Measurements from ENCODE around the gene TRIM65.
"Not testable (repeated sequence)": the region's sequence is repeated elsewhere in the genome, so short reads cannot be mapped to it uniquely, and the experiment has no call there.

TRIM65 gene

DNA sequence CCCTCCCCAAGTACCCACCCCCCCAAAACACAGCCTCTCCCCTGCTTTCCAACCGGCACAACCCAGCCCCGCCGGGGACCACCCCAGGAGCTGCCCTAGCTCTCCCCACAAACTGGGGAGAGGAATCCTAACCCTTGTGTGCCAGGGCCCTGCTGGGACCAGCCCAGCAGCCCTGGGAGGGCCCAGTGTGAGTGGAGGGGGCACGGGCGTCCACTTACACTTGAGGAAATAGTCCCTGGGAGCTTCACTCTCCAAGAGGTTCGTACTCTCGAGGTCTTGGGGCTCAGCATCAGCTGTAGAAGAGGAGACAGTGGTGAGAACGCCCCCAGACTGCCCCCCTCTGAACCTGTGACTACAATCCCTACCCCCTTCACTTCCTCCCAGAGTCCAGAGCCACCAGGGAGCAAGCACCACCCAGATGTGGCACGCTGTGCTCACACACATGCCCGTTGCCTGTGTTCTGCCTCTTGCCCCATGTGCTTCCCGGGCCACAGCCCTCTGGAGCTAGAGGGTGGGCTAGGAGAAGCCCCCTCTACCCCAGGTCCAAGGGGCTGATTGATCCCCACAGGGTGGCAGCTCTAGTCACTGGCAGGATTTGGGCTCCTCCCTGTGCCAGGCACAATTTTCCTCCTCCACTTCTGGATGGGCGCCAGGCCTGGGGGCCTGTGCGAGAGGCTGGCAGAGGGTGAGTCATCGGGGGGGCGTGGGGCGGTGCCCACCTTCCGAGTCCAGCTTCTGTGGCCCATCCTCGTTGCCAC, 21.4 kb downstream of the TRIM65 start:
- DNase-seq = no peak

DNA sequence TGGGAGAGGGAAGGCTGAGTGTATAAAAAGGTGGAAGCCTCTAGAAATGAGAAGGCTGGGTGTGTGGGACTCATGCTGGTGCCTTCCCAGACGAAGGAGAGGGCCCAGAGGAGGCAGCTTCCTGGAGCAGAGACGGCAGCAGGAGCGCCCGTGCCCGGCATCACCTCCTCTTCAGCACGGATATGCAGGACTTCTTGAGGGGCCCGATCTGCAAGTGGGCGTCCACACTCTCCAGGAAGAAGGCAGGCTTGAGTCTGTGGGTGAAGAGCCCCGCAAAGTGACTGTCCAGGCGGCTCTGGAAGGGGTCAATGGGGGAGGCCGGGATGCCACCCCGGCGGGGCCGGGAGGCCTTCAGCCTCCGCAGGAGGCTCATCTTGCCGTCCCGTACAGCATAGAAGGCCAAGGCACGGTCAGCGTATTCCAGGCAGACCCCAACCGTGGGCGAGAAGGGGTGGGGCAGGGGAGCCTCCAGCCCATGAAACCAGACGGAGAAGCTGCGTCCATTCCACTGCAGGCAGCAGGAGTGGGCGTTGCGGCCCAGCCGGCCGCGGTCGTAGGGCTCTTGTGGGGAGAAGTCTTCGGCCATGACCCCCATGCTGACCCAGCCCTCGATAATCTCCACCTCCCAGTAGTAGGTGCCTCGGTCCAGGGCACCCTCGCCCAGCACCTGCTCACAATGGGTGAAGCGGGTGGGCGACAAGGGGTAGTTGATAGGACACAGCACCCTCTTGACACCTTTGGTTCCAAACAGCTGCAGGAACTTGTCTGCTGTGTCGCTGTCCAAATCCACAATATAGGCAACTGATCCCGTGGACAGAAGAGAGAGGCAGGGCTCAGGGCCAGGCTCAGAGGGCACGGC, 22.2 kb downstream of the TRIM65 start:
- no peak for DNase-seq

DNA sequence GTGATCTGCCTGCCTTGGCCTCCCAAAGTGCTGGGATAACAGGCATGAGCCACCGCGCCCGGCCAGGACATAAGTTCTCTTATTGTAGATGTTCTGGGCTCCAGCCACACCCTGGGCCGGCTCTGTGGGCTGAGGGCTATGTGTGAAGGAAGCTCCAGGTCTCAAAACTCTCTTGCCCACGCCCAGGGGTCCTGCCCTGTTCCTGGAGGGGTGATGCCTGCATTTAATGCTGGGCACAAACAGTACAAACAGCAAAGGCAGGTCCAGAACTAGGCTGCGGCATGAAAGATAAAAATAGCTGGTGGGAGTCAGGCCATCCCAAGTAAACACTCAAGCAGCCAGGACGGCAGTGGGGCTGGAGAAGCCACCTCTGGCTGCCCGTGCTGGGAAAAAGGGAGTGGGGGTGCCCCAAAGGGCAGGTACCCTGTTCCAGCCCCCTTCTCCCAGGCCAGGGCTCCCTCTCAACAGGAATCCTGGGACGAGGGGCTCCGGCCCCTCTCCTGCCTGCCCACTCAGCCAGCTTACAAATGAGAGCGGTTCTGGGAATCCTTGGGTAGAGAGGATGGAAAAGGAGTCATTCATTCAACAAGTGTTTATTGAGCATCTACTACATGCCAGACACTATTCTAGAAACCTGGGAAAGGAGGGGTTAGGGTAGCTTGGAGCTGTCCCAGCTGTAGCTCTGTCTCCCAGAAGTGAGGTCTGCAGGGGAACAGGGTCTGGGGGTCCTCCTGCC, 23.0 kb downstream of the TRIM65 start:
- no peak for DNase-seq

DNA sequence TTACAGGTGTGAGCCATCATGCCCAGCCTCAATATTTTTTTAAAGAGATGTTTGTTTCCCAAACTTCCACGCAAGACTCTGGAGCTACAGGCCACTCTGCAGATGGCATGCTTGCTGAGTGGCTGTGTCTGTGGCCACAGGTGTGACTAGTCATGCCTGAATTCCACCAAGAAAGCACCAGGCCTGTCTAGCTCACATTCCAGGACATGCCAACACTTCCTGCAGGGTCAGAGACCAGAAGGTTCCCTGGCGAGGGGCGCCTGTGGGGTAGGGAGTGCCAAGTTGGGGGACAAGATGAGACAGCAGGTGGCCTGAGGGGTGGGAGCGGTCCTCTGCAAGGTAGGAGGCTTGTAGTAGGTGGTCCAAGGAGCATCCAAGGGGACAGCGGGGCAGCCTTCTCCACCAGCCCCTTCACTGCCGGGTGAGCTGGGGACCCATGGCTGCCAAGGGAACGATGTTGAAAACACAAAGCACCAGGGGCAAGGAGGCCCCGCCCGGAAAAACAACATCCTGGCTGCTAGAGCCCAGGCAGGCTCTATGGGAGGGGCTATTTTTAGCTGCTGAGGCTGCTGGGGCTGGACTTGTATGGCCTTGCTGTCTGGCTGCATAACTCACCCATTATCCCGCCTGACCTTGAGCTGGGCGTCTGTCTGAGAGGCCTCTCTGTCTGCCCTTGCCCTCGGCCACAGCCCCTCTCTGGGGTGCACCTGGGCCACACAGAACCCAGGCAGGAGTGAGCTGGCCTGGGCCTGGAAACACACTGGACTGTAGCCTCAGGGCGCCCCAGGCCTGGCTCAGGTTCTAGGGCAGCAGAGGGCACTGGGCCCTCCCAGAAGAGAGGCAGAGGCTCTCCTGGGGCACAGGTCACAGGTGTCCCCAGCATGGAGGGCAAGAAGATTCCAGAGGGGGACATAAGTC, 24.1 kb downstream of the TRIM65 start:
- peak; percentile 75 for DNase-seq

DNA sequence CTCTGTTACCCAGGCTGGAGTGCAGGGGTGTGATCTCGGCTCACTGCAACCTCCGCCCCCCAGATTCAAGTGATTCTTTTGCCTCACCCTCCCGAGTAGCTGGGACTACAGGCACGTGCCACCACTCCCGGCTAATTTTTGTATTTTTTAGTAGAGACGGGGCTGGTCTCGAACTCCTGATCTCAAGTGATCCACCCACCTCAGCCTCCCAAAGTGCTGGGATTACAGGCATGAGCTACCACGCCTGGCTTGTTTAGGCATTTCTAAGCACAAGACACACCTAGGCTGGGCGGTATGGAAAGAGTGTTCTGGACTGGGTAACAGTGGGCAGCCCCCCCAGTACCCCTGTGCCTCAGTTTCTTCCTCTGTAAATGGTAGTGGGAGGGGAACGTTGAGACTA, 26.5 kb downstream of the TRIM65 start:
- DNase-seq = not testable (repeated sequence)

DNA sequence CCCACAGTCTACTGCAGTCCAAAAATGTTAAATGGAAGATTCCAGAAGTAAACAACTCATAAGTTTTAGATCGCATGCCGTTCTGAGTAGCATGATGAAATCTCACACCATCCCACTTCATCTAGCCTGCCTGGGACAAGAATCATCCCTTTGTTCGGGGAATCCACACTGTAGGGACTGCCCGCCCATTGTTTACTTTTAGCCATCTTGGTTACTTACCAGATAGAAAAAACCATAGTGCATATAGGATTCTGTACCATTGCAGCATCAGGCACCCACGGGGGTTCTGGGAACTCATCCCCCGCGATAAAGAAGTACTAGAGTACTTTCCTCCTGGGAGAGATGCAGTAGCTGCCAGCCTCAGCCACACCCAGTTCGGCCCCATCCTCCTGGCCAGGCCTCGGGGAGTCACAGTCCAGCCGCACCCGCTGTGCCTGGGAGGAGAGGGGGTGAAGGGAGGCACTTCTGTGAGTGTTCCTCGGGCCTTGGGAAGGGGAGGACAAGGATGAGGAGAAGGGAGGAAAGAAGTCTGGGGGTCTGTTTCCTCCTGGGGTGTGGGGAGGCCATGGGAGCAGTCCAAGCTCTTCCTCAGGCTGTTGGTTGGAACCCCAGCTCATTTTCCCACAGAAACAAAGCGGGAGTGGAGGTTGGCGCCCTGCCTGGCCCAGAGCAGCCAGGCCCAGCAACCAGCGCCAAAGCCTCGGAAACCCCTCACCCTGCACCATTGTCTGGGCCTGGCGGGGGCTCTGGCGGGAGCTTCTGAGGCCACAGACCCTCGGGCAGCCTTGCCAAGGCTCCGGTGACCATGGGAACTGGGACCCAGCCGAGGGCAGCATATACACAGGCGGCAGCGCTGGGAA, 27.2 kb downstream of the TRIM65 start:
- no peak for DNase-seq

DNA sequence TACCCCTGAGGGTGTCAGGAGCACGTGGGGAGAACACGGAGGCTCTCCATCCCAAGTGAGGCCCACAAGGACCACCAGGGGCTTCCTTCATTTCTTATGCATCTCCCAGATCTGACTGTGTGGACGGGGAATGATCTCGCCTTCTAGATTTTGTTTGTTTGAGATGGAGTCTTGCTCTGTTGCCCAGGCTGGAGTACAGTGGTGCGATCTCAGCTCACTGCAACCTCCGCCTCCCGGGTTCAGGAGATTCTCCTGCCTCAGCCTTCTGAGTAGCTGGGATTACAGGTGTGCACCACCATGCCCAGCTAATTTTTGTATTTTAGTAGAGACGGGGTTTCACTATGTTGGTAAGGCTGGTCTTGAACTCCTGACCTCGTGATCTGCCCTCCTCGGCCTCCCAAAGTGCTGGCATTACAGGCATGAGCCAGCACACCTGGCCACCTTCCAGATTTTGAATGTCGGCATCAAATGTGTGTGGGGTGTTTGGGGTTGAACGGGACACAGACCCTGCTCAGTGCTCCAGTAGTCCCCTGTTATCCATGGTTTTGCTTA, 27.9 kb downstream of the TRIM65 start:
- DNase-seq = not testable (repeated sequence)

DNA sequence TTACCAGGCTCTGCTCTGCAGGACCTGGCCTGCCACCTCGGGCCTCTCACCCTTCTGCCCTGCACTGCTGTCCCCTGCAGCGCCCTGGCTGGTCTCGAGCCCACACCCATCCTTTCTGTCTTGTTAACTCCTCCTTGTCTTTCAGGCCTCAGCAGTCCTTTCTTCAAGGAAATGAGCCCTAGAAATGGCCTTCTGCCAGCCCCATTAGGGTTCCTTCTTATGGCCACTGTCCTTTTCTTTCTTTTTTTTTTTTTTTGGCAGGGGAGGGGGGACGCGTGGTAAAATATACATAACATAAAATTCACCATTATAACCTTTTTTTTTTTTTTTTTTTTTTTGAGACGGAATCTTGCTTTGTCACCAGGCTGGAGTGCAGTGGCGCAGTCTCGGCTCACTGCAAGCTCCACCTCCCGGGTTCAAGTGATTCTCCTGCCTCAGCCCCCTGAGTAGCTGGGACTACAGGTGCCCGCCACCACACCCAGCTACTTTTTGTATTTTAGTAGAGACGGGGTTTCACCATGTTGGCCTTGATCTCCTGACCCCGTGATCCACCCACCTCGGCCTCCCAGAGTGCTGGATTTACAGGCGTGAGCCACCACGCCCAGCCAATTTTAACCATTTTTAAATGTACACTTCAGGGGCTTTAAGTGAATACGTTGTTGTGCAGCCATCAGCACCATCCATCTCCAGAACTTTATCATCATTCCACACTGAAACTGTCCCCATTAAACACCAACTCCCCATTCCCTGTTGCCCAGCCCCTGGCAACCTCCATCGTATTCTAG, 31.2 kb downstream of the TRIM65 start:
- DNase-seq = not testable (repeated sequence)

DNA sequence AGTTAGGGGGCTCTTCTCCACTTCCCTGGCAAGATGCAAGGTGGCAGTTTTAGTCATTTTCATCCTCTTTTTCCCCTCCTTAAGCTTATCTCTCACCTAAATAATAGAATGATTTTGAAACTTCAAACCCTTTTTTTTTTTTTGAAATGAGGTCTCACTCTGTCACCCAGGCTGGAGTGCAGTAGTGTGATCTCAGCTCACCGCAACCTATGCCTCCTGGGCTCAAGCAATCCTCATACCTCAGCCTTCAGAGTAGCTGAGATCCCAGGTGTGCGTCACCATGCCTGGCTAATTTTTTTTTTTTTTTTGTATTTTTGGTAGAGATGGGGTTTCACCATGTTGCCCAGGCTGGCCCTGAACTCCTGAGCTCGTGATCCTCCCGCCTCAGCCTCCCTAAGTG, 31.9 kb downstream of the TRIM65 start:
- DNase-seq = not testable (repeated sequence)

DNA sequence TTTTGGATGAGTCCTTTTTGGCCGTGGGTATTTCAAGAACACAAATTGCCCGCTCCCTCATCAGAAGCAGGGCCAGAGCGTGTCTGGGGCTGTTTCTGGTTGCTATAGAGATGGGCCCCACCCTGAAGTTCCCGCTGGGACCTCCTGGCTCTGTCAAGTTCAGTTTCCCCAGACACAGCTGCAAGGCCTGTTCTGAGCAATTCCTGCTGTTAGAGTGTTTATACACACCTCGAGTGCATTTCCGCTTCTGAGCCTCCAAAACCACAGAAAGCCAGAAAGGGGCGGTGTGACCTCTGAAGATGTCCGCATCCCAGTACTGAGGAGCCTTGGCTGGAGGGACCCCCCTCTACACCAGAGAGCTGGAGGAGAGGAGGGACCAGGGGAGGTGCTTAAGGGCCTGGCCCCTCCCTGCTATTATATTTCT, 32.3 kb downstream of the TRIM65 start:
- DNase-seq = peak; percentile 41

DNA sequence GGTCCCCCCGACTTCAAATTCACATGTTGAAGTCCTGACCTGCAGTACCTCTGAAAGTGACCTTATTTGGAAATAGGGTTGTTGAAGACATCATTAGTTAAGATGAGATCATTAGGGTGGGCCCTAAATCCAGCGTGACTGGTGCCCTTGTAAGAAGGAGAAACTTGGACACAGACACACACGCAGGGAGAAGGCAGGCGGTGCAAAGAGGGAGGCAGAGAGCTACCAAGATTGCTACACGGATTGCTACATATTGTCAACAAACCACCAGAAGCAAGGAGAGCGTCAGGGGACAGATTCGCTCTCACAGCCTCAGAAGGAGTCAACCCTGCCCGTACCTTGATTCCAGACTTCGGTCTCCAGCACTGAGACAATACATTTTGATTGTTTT, 34.8 kb downstream of the TRIM65 start:
- no peak for DNase-seq

DNA sequence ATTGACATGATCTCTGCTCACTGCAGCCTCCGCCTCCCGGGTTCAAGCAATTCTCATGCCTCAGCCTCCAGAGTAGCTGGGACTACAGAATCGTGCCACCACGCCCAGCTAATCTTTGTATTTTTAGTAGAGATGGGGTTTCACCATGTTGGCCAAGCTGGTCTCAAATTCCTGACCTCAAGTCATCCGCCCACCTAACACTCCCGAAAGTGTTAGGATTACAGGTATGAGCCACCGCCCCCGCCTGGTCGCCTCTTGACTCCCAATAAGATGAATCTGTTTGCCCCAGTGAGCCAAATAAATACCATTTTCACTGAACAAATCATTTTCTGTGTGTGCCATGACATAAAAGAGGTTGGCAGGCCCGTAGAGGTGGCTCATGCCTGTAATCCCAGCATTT, 37.4 kb downstream of the TRIM65 start:
- not testable (repeated sequence) for DNase-seq

DNA sequence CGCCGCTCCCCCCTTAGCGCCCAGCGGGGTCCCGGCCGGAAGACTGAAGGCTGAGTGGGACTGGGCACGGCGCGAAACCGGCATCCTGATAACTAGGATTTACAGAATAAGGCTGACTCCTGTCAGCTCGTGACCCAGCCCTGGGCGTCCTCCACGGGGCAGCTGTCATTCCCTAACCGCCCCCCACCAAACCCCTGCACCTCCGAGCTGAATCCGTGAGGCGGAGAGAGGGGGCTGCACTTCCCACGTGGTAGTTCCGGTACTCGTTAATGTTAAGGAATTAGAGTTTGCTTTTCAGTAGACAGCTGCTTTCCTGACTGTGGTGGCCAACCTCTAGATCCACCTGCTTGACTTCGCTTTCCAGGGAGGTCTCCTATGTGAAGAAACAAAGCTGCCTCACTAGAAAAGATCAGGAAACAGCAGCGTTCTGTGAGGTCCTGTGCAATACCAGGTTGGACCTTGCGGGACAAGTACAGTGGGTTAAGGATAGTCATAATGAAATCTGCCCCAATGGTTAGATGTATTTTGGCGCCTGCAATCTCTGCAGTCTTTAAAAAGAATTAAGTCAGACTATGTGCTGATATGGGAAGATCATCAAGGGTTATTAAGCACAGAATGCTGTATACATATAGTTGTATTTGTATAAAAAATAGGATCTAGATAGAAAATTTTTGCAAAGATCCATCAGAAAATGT, 40.5 kb downstream of the TRIM65 start:
- DNase-seq = peak; percentile 38

DNA sequence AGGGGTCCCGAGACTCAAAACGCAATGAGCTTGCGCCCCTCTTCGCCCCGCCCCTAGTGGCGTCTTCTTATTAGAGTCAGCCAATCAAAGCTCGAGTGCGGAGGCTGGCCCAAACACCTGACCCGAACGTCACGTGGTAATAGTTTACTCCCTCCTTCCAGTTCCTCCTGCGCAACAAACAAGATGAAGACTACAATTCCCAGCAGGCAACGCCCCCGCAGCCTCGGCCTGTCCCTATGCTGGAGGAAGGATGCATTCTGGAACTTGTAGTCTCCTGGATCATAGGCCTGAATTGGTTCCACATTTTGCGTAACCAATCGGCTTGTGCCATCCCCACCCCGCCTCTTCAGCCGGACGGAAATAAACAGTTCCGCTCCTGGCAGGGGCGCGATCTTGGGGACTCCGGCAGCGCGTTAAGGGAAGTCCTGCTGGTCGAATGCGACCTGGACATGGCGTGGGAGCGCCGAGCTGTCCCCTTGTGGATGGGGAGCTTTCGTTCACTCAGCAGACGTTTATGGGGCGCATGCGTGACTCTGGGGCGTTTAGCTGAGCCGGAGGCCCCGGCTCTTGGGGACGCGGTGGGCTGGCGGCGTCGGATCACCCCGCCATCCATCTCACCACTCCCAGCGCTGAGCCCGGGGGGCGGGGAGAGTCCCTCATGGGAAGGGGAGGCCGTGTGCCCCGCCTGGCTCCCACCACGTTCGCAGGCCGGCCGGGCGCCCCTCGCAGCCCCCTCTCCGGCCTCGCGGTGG, 41.3 kb downstream of the TRIM65 start, which contains the start of gene WBP2:
WBP2 (minus strand) TSS at position 26 of the 752 bp plus-strand sequence. CDS start 38 bp downstream, outside the sequence.
- peak; percentile 100 for DNase-seq

DNA sequence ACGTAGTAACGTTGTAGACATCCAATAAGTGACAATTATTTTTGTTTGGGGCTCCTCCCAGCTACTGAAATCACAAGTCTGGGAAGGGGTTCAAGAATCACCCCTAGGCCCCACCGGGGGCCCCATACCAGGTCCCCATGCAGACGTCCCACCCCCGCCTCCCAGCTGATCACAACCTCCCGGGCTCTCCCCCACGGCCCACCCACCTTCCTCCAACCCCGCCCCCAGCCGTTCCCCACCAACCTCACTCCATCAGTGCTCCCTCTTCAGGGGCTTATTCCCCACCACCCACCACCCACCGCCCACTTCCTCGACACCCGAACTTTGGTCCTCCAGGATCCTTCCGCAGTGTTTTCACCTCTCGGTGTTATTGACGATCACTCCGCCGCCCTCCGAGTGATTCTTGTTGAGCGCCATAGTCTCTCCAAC, 41.9 kb downstream of the TRIM65 start:
- DNase-seq = no peak

DNA sequence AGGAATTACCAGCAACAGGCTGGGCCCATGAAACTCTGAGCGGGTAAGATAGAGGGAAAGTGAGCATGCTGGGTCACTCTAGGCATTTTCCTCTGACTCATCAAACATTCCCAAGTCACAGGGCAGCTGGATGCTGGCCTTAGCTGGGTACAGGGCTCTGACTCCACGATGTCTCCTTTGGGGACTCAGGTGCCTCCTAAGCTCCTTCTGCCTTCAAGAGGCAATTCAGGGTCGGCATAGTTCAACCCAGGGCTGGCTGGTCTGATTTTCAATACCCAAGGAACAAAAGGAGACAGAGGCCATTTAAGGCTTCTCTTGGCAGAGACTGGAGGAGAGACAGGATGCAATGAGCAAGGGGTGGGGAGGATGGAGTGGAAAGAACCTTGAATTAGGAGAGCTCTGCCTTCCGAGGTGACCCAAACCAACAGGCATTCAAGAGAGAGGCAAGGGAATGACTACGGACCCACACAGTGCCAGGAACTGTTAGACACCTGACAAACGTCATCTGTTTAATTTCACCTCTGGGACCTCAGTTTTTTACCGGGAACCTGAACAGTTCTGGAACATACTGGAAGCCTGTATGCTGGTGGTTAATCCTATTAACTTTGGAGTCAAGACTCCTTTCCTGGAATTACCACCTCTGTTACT, 42.5 kb downstream of the TRIM65 start:
- DNase-seq = peak; percentile 84

DNA sequence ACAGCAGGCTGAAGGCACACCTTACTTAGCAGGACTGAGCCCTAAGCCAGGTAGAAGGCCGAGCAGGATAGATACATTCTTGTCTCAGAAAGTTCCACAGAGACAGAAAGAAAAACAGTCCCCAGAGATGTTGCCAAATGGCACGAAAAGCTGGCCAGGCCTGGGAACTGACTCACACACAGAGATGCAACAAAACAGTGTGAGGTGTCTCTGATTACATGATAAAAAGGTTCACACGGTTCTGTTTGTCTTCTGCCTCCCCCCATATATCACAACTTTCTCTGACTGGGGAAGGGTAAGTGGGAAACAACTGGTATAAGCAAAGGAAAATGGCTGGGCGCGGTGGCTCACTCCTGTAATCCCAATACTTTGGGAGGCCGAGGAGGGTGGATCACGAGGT, 43.3 kb downstream of the TRIM65 start:
- DNase-seq = peak; percentile 66

DNA sequence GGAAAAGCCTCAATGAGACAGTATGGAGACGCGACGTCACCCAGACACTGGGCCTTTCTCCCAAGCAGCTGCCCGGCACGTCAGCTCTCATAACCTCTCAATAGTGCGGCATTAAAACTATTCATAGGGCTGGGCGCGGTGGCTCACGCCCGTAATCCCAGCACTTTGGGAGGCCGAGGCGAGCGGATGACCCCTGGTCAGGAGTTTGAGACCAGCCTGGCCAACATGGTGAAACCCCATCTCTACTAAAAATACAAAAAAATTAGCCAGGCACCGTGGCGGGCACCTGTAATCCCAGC, 45.1 kb downstream of the TRIM65 start:
- not testable (repeated sequence) for DNase-seq
